ENCODE results near the gene GDPD2.

Gene GDPD2

GRCh38 chrX:70476934-70477733, 54.0 kb downstream of the GDPD2 start:
- DNase-seq = no peak

GRCh38 chrX:70477734-70478075, 54.6 kb downstream of the GDPD2 start:
- DNase-seq = no peak

GRCh38 chrX:70478526-70479245, 55.6 kb downstream of the GDPD2 start:
- DNase-seq = no peak

GRCh38 chrX:70479247-70479921, 56.3 kb downstream of the GDPD2 start:
- no peak for DNase-seq

- no peak for DNase-seq
Measured at GRCh38 chrX:70479922-70480659, 57.0 kb downstream of the GDPD2 start.

- no peak for DNase-seq
Measured at GRCh38 chrX:70480660-70481018, 57.5 kb downstream of the GDPD2 start.

- DNase-seq = no peak
Measured at GRCh38 chrX:70481471-70482270, 58.6 kb downstream of the GDPD2 start.

GRCh38 chrX:70482300-70482699, 59.2 kb downstream of the GDPD2 start:
- no peak for DNase-seq

Measured in activated CD4-positive, CD25-positive, alpha-beta regulatory T cell treated with anti-CD3 and anti-CD28 coated beads, Interleukin-2, amount 50 U/mL, for 72 hours (primary cell).